ENCODE data around the gene LRP1B.
"Not testable (repeated sequence)": the region's sequence is repeated elsewhere in the genome, so short reads cannot be mapped to it uniquely, and the experiment has no call there.

Gene LRP1B

DNA sequence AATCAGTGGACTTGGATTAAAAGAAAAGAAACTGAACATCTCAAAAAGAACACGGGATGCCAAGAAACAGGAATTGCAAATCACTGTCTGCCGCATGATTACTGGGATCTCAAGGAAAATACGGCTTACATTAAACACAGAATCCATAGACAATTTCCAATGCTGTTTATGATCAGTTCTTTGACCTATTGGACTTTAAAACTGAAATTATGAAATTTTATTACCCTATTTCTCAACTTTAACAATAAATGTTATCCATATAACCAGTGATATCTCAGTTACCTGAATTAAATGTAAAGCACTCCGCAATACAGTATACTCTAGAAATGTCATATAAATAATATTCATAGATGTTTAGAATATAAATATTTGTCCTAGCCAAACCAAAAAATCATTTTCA lies 1793.8 kb downstream of the LRP1B start:
- no peak for DNase-seq (ENCODE audit: low spot score)

- no peak for DNase-seq (ENCODE audit: low spot score)
Observed at GRCh38 chr2:140316345-140316744, 1814.5 kb downstream of the LRP1B start.

DNA sequence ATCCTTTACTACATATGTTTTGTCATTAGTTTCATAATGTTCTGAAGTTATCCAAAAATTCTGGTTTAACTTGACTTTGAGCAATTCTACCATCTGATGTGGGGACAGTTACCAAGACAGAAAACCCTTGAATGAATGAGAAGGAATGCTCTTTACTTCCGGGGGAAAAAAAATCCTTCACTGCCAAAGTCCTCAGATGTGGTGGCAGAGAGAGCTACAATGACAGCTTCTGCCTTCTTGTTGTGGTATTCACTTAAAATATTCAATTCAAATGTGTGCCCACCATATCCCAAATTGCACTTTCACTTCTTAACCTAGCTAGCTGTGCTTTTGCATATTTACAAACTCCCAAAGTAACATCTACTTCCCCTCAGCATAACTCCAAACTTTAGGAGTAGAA lies 1818.9 kb downstream of the LRP1B start:
- DNase-seq (ENCODE audit: low spot score) = no peak

GRCh38 chr2:140308706-140309105 lies 1822.1 kb downstream of the LRP1B start:
- DNase-seq (ENCODE audit: low spot score) = no peak

- no peak for DNase-seq (ENCODE audit: low spot score)
Observed at GRCh38 chr2:140307532-140307931, 1823.3 kb downstream of the LRP1B start.

- no peak for DNase-seq (ENCODE audit: low spot score)
Observed at GRCh38 chr2:140295767-140296166, 1835.0 kb downstream of the LRP1B start.

DNA sequence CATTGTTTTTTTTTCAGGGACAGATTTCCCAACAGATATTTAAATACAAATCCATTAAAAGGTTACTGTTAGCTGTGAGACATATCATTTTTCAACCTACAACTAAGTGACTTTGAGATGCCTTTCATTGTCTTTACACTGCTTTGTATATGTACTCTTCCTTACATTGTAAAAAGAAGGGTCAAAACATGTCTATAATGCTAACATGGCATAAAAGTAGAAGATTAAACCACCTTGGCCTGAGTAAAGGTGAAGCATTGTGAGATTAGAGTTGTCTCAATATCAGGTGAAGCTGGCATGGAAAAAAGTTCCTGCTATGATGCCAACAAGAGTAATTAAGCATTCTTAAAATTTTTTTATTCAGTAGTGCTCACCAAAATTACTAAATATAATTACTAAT lies 1842.1 kb downstream of the LRP1B start:
- no peak for DNase-seq (ENCODE audit: low spot score)

DNA sequence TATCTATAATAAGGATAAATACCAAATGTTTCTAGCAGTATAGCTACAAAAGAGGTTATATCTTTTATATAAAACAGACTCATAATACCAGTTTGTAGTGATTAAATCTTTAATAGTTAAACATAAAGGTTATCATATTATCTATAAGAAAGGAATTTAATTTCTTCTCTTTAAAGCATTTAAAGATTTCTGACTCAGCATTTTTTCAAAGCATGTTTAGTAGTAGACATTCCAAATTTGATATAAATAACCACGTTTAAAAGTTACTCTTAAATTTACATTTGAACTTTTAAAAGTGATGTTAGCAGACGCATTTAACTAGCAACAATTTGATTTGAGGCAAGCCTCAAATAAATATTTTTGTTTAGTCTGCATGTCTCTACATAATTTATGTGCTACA lies 1842.6 kb downstream of the LRP1B start:
- no peak for DNase-seq (ENCODE audit: low spot score)

DNA sequence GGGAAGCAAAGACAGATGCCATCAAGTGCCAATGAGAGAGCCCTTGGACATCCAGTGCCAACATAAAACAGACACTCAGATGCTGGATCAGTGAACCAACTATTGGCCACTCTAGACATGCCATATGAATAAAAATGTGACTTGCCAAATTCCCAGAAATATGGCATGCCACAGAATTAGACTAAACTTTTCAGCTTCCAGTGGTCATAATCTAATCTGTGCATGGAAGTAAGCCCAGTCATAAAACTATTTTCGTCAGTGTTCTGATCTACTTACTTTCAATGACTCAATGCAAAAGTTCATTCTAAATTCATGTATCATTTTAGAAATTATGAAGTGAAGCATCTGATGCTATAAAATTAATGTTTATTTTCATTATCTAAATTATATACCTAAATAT lies 1844.4 kb downstream of the LRP1B start:
- no peak for DNase-seq (ENCODE audit: low spot score)

GRCh38 chr2:140277344-140277743 lies 1853.5 kb downstream of the LRP1B start:
- not testable (repeated sequence) for DNase-seq (ENCODE audit: low spot score)

- DNase-seq (ENCODE audit: low spot score) = no peak
Observed at GRCh38 chr2:140276661-140277060, 1854.2 kb downstream of the LRP1B start.

GRCh38 chr2:140275427-140275826 lies 1855.4 kb downstream of the LRP1B start:
- DNase-seq (ENCODE audit: low spot score) = no peak

DNA sequence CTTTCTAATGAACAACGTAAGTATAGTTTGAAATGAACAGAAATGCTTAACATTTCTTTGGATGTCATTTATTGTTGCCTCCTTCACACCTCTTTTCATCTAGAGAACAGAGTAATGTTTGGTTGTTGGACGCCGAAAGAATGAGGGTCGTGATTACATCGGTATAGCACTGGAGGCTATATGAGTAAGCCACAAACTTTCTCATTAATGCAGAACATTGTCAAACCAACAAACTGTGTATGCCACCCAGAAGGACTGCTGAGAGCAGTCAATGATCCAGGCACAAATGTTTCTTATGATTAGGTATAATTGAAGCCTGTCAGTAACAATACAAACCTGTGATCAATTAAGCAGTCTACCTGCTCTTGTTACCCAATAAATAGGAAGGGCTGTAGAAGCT lies 1855.9 kb downstream of the LRP1B start:
- no peak for DNase-seq (ENCODE audit: low spot score)

DNA sequence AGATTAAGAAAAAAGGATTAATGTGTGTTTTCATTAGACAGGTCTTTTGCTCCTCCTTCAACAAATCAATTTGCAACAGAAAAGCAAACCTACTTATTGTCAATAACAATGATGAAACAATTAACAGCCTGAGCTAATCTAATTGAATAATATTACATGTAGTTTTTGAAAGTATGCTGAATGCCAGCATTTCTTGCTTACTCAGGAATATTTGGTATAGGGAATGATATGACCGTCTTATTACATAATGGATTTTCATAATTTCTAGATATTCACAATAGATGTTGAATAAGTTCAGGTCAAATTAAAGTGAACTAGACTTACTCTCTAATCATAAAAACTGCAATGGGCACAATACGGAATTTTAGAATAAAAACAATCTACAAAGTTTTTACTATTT lies 1856.9 kb downstream of the LRP1B start:
- no peak for DNase-seq (ENCODE audit: low spot score)

DNA sequence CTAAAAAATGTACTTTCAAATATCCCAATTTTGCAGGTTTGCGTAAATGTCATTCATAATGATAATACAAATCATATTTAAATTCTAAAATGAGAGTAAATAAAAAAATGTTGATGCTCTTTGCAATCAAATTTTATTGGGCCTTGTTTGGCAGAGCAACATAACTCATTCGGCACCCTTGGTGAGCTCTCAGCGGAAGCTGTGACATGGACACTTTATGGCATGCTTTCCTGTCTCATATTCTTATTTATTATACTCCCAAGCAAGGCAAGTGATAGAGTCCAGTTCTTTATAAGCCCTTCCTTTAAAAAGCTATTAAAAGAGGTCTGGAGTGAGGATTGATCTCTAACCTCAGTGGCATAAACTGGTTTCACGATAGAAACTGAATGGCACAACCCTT lies 1857.4 kb downstream of the LRP1B start:
- DNase-seq (ENCODE audit: low spot score) = no peak

DNA sequence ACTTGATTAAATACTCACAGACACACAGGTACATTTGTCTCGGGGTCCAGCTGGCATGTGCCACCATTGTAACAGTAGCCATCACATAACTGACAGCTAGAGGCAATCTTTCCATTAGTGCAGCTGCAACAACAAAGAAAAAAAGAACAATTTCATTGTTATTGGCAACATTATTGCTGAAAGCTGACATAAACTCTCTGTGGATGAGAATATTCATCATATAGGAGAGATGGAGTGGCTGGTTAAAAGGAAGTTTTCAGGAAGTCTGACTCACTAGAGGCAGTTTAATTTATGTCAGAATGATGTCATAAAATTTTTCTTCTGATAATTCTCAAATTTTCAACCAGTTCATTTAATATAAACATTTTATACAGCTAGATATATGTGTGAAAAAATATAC lies 1860.6 kb downstream of the LRP1B start:
- no peak for DNase-seq (ENCODE audit: low spot score)

DNA sequence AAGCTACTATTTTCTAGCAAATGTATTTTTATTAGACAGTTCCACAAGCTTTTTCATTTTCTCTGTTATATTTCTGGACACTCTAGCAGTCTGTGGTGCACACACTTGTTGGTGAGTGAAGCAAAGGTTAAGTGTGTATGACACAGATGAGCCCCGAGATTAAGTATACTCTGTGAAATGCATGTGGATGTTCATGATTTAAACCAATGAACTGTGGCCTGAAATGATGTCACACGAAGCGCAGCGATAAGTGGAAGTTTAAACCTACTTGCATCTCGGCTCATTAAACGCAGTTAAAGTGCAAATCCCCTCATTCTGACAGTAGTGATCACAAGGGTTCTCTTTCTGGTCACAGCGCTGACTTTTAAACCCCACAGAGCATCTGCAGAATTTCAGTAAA lies 1861.8 kb downstream of the LRP1B start:
- DNase-seq (ENCODE audit: low spot score) = no peak

DNA sequence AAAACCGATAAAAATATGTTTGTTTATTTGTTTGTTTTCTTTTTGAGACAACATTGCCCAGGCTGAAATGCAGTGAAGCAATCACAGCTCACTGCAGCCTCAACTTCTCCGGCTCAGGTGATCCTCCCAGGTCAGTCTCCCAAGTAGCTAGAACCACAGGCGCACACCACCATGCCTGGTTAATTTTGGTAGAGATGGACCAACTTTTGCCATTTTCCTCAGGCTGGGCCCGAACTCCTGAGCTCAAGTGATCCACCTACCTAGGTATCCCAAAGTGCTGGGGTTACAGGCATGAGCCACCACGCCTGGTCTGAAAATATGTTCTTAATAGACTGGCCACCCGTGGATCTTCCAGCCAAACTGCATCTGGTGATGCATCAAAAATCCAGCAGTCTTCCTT lies 1867.9 kb downstream of the LRP1B start:
- no peak for DNase-seq (ENCODE audit: low spot score)

DNA sequence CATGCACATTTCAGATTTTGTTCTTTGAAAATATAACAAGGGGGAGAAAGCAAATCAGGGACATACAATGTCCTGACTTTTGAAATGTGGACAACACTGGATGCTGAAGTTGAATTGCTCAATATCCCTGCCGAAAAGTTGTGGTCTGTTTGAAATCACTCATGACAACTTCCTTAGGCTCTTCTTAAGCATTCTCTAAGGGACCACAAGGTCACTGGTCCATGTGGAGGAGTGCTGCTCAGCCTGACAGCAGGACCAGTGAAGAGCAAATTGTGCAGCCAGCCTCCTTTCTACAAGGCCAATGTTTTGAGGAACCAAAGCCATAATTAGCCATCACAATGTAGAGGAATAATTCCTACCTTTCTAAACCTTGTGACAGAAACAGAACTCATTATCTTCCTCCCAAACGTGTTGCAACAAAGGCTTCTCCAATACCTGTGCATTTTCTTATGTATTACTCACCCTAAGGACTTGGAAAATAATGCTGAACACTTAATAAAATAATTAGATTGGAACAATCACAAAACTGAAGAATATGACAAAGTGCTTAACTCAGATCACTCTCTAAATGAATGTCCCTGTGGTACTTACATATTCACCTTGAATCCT lies 1873.0 kb downstream of the LRP1B start:
- no peak for DNase-seq (ENCODE audit: low spot score)

- DNase-seq (ENCODE audit: low spot score) = no peak
Observed at GRCh38 chr2:140256080-140256479, 1874.7 kb downstream of the LRP1B start.

GRCh38 chr2:140249821-140250220 lies 1881.0 kb downstream of the LRP1B start:
- DNase-seq (ENCODE audit: low spot score) = no peak

DNA sequence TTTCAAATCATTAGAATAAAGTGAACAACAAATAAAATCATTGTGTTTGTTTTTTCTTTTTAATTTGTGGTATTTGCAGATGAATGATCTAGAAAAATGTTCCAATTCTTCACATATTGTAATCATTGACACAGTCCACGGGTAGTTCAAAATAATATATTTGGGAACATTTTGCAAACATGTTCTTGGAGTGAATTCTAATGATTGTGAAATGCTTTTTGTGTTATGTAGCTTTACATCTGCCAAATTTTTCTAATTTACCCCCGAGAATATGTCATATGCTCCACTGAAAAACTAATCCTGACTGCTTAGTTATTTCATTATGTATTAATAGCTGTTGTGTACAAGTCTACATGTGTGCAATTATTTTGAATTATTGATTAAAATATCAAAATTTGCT lies 1882.2 kb downstream of the LRP1B start:
- DNase-seq (ENCODE audit: low spot score) = no peak

DNA sequence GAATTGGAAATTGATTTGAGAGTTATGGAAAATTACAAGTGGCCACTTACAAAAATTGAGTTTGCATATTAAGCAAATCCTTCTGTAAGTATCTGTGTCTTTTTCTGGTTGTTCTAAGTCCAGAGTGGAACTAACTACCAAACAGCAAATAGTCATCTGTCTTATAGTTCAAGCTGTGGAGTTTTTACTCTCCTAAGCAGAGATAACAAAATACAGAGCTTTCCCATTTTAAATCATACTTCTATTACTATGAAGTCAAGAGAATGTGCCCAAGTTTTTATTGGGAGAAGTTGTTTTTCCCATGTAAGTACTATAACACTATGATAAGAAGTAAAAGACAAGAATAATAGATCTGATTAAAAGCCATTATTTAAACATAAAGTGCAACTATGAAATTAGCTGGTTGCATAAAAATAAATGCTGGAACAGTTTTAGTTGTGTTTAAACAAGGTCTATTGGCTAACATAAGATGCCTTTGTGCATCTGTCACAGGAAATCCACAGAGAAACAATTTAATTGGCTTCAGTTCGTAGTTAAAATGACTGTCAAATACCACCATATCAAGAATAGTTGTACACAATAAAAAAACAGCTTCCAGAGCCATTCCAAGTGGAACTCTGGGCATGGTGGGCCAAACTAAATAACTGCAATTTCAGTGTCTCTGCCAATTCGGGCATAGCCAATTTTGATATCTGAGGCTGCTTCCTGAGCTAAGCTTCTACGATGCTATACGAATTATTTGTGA lies 1883.2 kb downstream of the LRP1B start:
- DNase-seq (ENCODE audit: low spot score) = no peak

GRCh38 chr2:140246957-140247356 lies 1883.9 kb downstream of the LRP1B start:
- DNase-seq (ENCODE audit: low spot score) = no peak

Measured in LoVo (cell line).